ENCODE results near the gene PRXL2A.
"Not testable (repeated sequence)": the region's sequence is repeated elsewhere in the genome, so short reads cannot be mapped to it uniquely, and the experiment has no call there.

Gene PRXL2A

DNA sequence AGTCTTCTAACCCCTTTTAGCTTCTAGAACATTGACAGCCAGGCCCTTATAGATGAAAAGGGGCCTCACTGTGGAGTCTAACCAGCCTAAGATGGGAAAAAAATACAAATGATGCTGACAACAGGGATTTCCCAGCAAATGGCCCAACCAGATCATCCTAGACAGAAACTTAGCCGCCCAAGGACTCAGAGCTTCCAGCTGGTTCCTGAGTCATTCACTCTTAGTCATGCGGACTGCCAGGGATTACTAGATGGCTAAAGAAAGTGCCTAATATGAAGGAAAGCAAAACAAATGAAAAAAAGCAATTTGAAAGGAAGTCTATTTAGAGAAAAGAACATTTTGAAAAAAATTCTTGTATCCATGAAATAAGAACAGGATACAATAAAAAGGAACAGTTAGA, 69.5 kb downstream of the PRXL2A start:
- DNase-seq (ENCODE audit: low read depth): peak; percentile 69

DNA sequence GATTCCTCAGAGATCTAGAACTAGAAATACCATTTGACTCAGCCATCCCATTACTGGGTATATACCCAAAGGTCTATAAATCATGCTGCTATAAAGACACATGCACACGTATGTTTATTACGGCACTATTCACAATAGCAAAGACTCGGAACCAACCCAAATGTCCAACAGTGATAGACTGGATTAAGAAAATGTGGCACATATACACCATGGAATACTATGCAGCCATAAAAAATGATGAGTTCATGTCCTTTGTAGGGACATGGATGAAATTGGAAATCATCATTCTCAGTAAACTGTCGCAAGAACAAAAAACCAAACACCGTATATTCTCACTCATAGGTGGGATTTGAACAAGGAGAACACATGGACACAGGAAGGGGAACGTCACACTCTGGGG, 72.0 kb downstream of the PRXL2A start:
- not testable (repeated sequence) for DNase-seq (ENCODE audit: low read depth)

DNA sequence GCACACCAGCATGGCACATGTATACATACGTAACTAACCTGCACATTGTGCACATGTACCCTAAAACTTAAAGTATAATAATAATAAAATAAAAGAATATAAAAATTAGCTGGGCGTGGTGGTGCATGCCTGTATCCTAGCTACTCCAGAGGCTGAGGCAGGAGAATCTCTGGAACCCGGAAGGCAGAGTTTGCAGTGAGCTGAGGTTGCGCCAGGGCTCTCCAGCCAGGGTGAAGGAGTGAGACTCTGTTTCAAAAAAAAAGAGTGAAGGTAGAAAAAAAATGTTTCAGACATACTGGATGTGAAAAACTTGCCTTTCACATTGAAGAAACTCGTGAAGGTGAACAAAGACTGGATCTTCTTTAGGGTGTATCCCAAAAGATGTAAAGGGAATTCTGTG, 72.5 kb downstream of the PRXL2A start:
- no peak for DNase-seq (ENCODE audit: low read depth)

DNA sequence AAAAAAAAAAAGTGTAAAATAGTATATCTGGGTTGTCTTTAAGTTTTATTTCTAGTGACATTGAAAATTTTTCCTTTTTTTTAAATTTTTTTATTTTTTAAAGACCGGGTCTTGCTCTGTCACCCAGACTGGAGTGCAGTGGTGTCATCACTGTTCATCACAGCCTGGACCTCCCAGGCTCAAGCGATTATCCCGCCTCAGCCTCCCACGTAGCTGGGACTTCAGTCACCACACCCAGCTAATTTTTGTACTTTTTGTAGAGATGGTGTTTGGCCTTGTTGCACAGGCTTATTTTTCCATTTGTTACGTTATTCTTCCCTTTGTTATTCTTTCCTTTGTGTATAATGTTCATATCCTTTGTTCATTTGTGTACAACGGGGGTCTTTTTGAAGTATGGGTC, 75.9 kb downstream of the PRXL2A start:
- DNase-seq (ENCODE audit: low read depth): no peak

DNA sequence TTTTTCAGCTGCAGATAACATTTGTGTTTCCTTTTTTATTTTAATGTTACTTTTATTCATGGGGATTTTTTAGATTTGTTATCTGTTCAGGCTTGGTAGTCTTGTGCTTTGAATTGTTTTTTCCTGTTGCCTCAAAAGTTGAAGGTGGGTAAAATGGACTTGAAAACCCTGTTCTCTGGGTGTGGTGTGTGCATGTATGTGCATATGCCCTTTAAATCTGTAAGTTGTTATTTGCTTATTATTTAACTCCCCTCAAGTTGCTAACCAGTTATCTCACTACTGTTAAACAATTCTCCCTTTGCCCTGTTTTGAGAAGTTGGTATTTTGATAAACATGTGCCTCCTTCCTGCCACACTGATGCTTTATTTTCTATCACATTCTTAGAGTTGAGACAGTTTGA, 76.3 kb downstream of the PRXL2A start:
- DNase-seq (ENCODE audit: low read depth): no peak

DNA sequence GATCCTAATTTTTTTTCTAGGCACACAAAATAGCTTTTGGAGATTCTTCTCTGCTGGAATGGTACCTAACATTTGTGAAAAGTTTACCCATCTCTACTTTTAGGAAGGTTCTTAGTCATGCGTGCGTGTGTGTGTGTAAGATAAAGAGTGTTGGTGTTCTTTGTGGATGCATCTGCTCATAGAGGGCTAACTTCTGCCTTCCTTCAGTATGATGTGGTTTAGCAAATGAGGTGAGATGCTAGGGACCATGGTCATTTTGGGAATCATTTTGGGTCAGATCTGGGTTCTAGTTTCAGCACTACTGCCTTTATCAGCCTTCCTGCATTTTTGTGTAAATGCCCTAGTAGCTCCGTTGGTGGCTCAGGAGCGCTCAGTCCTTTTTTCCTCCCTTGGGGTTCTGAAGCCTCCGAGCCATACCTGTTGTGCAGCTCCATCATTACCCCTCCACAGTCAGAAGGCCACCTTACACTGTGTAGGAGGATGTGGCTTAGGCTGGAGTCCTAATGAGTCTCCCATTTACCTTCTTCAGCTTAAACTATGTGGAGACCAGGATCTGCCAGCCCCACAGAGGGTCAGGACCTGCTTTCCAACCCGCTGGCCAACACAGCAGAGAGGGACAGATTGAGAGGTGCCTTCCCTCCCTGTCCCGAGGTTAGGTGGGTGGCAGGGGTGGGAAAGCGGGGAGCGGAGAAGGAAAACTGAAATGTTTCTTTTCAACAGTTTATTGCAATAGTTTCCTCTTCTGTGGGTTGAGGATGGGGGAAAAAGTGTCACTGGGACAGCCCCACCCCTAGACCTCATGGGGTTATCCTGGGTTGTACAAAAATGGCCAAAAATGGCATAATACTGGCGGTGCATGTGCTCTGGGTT, 77.0 kb downstream of the PRXL2A start:
- no peak for DNase-seq (ENCODE audit: low read depth)

DNA sequence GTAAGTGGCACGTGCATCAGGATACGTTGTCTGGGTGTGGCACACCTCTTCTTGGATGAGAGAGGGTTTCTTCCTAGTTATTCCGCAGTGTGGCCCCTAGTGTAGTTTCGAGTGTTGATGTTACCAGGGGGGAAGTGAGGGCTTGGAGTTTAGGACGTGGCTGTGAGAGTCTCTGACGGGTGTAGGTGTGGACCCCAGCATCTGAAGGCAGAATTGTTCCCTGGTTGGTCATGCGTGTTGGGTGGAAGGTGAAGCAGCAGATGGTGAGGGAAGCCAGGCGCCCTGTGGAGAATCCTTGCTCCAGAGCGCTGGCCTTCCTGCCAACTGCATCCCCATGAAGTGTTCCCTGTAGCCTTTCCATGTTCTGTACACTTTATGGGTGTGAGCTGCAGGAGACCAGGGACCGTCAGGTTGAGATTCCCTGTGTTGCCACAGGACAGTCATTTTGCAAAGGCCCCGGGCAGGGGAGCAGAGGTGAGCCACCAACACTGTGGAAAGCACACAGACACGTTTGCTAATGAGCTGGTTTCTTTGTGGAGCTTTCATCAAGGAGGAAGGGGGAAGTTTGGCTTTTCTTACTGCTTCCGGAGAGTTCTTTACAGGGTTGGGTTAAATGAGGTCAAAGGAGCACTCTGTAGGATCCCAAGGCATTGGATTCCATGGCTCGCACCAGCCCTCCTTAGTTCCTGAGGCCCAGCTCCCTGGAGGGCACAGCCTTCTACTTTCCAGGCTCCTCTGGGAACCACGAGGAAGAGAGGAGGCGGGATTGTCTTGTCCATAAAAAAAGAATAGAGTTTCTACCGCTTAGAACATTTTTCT, 77.8 kb downstream of the PRXL2A start:
- DNase-seq (ENCODE audit: low read depth): no peak

All from HS-5 (cell line).